Measurements from ENCODE around the gene TMEM132C.

The TMEM132C gene

DNA sequence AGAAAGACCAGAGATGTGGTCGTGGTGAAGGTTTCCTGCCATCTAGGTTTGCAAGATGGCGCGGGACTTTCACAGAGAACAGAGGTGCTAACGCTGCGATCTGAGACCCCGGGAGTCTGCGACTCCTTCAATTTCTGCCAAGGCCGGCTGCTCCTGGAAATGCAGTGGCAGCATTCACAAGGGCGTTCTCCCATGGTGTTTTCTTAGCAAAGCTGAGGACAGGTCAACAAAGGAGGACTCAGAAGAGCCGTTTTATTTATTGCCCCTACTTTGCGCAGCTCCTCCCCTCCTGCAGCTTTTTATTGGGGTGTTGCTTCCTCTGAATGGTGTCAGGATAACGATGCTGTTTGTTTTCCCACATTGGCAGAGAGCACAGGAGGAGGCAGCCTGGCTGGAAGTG lies 86.3 kb downstream of the TMEM132C start:
- no peak for DNase-seq

DNA sequence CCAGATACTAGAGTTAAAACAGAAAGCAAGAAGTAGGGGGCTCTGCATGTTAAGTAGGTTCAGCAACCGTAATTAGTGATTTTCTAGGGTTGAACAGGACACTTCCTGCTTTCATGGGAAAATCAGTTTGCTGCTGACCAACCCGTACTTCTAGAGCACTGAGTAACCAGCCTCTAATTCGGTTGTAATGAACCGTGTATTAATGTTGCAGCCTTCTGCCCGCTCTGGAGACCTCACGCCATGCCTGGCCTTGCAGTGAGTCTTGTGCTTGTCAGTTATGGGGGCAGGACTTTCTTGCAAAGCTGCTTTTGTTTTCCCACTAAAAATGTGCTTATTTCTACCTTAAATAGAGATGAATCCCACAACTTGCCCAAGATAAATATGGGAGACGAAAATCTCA lies 89.6 kb downstream of the TMEM132C start:
- no peak for DNase-seq

DNA sequence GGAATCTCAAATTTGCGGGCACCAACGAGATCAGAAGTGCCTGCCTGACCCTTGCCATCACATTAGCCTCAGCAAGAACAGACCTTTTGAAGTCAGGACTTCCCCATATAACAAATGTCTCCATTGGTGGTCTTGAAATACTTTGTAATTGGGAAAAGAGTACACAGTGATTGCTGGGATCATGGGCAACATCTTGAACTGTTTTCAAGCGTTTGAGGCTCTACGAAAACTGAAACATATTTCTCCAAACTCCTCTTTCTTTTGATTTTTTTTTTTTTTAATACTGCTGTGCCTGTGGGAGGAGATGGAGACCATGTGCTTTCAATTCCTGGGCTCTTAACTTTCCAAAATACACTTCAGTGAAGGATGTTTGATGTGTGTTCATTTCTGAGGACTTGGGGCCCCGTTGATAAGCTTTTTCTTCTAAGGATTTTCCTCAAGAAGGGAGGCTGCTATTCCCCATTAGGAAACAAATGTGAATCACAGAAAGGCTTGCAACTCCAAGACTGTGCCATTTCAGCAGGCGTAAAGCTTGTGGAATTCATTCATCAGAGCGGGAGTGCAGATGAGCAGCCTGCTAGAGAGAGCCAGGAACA lies 94.5 kb downstream of the TMEM132C start:
- DNase-seq, result no peak

DNA sequence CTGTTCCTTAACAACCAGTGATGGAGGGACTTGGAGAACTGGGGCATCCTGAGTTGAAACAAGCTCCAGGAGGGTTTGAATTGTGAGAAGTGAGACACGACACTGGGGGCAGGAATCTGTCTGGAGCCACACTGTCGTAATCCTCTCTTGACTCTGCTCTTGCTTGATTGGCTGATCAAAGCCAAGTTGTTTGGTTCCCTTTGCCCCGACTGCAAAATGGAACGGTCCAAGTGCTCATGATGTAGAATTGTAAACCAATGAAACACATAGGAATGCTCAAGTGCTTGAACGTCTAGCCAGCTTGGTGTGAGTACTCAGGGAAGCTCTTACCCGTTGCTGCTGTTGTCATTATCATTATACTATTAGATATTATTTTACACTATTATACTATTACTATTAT lies 98.1 kb downstream of the TMEM132C start:
- DNase-seq, result no peak

DNA sequence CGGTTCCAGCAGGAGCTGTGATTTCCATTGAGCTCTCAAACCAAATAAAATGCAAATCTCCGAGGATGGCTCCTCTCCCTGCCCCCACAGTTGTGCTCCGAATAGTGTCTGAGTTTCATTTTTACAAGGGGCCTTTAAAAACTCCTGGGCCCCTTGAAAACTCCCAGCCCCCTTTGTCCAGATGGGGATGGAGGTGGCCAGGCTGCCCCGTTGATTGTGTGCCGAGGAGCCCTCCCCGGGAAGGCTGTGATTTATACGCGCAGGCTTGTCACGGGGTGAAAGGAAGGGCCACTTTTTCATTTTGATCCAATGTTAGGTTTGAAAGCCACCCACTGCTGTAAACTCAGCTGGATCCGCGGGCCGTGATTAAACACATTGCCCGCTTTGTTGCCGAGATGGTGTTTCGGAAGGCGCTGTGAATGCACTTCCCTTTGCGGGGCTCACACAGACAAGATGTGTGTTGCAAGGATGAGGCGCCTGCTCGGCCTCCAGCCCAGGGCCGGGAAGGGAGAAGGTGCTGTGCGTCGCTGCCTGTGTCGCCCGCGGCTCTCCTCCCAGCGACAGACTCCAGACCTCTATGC lies 98.8 kb downstream of the TMEM132C start:
- no peak for DNase-seq

DNA sequence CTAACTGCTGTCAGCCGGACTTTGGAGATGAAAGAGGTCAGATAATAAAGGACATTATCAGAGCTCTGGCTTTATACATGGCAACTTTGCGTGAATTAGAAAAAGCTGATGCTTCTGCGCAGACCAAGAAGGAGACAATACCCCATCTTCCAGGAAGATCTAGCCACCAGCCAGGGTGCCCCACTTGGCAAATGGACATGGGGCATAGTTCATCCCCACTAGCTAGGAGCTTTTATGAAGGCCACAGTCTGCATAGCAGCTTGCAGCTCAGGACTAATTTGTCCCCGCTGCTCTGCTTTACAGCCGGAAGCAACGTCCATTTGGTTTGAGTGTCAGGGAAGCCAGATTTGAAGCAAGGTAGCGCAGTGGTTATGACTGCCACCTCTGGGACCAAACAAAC lies 101.0 kb downstream of the TMEM132C start:
- DNase-seq, result no peak

DNA sequence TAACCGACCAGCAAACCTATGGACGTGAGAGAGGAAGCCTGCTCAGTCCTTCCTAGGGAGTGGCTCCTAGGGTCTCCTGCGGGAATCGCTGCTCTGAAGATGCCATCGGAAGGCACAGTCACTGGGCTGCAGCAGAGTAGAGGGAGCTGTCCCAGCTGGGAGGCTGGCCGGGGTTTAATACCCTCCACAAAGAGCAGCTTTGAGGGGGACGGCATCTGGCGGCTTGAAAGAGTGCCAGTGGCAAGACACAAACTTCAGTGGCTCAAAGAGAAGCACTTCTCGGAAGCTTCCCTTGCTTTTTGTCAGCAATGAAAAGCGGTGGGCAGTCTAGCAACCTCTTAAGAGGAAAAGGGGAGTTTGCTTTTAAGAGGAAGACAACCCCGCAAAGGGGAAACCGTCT lies 114.6 kb downstream of the TMEM132C start:
- no peak for DNase-seq

DNA sequence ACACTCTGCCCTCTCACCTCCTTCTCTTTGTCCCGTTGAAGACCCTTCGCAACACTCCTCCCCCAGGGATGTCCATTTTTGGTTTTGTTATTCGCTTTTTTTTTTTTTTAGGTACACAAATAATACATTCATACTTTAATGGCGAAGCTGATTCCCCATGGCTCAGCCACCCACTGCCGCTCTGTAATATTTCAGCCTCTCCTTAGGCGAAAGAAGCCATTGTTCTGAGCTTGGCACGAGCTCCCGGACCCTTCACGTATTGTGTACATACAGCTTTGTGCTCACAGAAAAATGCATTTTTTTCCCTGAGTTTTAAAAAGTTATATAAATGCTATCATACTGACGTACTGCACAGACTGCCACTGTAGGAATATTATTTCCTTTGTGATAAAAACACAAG lies 115.0 kb downstream of the TMEM132C start:
- no peak for DNase-seq

DNA sequence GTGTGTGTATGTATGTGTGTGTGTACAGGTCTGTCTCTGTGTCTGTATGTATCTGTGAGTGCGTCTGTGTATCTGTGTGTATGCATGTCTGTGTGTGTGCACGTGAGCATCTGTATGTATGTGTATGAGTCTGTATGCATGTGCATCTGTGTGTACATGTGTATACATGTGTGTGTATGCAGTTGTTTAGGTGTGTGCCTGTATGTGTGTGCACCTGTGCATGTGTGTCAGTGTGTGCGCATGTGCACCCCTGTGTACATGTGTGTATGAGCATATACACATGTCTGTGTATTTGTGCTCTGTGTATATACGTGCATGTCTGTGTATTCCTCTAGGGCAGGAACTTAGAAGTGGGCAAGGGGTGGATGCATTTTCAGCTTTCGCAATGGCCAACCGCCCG lies 116.0 kb downstream of the TMEM132C start:
- DNase-seq, result no peak

DNA sequence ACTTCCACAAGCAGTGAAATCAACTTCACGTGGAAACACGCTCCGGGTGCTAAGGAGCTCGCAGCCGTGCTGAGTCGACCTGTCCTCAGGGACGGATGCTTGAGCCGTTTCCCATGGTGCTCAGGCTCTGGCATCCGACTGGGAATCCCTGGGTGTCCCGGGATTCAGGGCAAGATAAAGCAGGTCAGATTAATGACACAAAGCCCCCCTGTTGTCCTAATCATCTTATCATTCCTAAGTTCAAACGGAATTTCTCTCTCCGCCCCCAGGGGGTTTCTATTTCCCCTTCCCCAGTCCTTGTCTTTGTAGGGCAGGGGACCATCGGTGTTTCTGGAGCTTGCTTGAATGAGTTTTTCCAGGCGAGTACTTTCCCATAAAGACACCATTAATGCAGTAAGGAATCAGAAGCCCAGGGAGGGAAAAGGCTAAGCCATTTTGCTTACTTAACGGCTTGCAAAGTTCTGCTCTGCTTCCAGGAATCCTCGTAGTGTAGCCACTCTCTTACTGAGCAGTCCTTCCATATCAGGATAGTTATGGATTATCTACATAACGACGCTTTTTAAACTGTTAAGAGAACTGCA lies 116.5 kb downstream of the TMEM132C start:
- no peak for DNase-seq

DNA sequence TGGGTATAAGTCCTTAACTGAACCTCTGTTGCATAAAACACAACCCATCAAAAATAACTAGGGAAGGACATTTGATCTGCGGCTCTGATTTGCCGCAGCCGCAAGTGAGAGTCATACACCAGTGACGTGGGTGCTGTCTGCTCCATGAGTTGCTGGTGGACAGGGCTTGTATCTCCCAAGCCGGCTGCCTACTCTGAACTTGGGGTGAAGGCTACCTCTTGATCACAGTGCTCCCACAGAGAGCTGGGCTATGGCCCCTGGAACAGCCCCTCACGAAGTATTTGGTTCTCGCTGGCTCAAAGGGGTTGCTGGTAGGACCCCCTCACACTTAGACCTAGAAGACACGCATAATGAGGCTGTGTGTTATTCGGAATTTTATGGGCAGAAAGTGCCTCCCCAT lies 118.8 kb downstream of the TMEM132C start:
- no peak for DNase-seq

DNA sequence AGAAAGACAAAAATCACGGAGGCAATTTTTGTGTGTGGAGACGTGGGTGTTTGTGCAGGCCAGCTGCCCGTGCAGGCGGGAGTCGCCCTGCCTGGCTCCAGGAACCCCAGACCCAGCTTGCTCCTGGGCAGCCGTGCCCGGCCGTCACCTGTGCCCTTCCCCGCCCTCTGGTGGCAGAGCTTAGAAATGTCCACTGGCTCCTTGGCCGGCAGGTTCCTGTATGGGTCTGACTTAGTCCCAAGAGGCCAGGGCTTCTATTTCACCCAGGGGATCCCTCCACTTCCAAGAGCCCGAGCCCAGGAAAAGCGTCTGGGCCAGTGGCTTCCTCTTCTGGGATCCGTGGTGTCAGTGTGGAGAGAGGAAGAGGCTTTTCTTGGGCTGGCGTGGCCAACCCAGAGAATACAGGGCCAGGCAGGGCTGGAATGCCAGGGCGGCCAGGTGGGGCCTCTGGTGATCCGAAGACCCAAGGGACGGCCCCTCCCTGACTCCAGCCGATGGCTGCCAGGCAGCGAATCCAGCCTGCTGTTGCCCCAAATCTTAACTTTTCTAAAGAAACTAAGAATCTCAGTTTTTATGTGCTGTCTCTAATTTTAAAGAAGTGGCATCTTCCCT lies 120.9 kb downstream of the TMEM132C start:
- DNase-seq, result no peak

DNA sequence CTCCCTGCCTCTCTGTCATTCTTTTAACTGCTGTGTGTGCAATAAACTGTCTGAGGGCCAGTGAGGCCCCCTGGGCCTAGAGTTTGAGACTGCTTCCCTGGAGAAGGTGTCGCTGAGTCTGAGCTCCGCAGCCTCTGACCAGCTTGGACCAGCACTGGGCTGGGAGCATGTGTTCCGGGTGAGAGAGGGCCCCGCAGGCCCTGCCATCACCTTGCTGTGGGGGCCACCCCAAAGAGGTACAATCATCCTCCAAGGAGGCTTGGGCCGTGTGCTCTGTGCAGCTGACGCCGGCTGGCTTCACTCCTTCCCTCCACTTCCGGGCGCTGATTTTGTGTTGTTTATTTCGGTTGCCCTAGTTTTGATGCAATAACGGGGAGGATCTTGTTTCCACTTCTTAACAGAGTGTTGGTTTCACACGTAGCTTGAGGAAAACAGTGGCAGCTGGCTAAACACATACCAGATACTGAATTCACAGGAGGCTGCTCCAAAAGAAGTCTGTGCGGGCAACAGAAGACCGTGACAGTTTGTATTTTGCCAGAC lies 121.6 kb downstream of the TMEM132C start:
- peak; percentile 24 for DNase-seq

DNA sequence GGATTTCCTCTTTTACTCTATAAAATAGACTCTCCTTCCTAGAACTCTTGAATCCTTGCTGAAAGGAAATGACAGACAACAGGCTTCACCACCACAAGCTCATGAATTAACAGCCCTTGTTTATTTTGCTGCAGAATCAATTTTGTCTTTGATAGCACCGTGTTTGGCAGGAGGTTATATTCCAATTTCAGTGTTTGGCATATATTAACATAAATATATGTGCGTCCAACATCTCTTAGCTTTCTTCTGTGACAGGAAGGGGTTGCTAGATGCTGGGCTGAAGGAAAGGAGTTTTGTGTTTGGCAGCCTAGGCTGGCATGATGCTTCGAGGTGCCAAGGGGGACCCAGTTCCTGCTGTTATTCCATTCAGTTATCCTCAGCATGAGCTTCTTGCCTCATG lies 126.4 kb downstream of the TMEM132C start:
- no peak for DNase-seq

DNA sequence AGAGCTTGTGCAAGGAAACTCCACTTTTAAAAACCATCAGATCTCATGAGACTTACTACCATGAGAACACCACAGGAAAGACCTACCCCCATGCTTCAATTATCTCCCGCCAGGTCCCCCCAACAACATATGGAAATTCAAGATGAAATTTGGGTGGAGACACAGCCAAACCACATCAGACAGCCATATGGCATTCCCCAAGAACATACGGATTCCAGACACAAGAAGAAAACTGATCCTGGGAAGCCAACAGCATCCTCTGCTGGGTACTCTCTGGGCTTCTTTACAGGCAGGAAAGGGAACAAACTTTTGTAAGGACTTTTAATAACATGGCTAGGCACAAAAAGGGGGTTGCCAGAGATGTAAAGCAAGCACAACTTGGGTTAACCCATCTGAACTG lies 127.2 kb downstream of the TMEM132C start:
- DNase-seq, result no peak

DNA sequence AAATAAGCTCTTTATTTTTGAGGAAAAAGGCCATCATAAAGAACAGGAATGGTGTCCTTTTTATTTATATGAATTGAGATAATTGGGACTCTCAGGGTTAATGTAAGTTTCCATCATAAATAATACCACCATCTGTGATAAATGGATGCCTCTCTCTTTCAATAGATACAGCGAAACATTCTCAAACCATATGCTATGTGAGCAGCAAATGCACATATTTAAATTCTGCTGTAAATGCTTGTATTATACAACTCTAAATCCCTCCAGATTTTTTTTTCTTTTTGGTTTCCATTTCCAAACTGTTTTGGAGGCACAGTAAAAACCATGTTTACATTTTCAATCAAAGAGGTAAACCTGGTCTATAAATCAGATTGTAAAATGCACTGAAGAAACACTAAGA lies 132.3 kb downstream of the TMEM132C start:
- no peak for DNase-seq

DNA sequence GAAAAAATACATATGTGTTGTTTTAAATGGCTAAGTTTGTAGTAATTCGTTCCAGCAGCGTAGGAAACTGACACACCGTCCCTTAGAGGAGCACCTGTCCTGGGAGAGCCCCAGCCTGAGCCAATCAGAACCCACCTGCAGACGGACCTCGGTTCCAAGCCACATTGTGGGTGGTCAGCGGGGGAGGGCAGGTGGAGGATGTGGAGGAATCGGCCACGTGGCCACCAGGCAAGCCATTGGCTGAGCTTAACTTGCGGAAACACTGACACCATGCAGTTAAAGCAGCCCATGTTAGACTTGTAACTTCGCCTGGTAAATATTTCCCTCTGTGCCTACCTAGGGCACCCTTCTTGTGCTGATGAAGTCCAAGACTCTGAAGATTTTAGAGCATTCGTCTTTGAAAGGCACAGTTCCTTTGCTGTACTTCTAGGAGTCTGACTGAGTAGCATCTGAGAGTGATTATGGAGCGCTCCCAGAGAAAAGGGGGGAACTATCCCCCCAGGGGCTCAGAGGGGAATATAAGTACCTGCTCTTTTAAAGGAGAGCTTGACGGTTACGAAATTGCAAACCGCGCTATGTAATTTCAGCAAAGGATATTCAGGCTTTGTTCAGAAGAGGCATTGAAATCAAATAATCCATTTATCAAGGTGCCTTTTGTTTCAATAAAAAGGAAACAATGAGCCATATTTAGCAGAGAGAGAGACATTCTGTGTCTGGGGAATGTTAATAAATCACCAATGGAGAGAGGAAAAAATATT lies 135.7 kb downstream of the TMEM132C start:
- no peak for DNase-seq

DNA sequence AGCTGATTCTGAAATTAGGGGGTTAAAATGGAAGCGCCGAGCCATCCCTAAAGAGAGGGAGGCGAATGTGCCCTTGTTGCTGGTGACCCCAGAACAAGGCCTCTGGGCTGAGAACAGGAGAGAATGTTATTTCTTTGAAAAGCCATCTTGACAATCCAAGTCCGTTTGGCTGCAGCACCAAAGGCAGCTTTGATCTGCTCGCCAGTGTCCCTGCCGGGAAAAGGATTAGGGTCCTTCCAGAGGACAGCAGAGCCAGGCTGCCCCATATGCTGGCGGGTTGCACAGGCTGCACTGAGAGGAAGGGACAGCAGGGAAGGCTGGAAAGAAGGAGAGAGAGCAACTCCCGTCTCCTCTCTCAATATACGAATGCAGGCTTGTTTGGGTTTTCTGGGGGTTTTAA lies 141.7 kb downstream of the TMEM132C start:
- no peak for DNase-seq

DNA sequence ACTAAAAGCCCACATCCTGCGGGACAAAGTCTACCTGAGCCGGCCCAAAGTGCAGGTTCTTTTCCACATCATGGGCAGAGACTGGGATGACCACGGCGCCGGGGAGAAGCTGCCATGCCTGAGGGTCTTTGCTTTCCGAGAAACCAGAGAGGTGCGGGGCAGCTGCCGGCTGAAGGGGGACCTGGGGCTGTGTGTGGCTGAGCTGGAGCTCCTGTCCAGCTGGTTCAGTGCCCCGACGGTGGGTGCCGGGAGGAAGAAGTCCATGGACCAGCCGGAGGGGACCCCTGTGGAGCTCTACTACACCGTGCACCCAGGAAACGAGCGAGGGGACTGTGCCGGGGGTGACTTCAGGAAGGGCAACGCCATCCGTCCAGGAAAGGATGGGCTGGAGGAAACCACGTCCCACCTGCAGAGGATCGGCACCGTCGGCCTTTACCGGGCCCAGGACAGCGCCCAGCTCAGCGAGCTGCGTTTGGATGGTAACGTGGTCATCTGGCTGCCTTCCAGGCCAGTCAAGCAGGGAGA lies 148.1 kb downstream of the TMEM132C start:
- no peak for DNase-seq

DNA sequence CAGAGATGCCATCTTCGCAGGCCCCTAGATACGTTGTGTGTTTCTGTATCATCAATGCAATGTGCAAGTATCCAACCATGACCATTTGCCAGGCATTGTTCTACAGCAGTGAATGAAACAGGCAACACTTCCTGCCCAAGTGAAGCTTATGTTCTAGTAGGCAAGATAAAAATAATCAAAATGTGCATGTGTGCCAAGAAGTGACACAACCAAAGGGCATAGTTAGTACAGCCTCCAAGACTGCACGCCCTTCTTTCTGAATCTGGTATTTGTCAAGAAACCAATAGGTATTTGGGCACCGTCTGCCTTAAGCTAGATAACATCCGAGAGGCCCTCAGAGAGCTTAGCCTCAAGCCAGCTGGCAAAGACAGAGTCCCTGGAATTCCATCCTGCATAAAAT lies 152.0 kb downstream of the TMEM132C start:
- DNase-seq, result no peak

DNA sequence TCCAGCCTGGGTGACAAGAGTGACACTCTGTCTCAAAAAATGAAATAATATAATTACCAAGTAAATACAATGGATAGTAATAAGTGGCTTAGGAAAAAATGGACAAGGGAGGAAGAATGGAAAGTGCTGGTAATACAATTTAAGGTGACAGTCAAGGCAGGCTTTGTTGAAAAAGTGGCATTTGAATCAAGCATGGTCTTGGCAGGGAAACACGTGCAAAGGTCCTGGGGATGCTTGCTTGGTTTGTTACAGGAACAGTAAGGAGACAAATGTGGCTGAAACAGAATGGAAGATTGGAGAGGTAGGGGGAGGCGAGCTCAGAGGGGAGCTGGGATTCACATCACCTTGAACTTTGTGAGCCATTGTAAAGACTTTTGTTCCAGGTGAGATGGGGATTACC lies 153.2 kb downstream of the TMEM132C start:
- no peak for DNase-seq

DNA sequence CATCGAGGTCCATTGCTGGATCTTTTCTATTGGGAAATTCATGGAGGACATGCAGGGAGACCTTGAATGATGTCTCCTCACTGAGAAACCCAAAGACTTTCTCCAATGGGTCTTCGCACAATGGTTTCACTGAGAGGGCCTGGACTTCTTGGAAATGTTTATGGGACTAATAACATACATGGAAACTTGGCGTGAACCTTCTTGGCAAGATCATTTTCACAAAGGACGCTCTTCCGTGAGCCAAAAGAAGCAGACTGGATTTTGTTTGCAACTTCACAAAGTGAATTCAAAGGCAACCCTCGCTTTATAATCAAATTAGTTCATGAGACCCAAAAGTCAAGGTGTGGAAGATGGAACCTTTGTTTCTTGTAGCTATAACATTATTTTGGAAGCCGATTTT lies 154.4 kb downstream of the TMEM132C start:
- DNase-seq, result no peak

DNA sequence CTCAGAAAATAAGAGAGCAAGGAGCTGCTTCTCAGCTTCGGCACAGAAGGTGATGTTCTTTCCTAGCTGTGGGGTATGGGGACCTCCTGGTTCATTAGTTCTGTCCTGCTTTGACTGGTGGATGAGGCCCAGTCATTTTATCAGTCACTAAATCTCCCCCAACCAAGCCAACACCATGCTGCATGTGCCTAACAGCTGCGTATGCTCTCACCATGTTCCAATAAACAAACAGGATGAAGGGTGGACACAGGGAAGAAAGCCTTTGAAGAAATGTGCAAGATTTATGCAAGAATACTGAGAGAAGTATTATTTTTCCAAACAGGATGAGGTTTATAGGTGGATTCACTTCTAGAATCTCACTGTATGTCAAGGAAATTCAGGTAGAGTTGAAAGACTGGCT lies 156.2 kb downstream of the TMEM132C start:
- DNase-seq, result no peak

Data from CD4-positive, alpha-beta T cell treated with Interleukin-15 for 1 hour (primary cell).